BLaER1 (cell line): Measurements from ENCODE around the gene ABHD2.
A peak's percentile ranks its signal among the peaks of the same experiment; 100 is the strongest.
"Not testable (repeated sequence)": the region's sequence is repeated elsewhere in the genome, so short reads cannot be mapped to it uniquely, and the experiment has no call there.

ENCODE experiments used
- H3K27ac ChIP-seq: shearing (Covaris generic); formaldehyde crosslinking; 2 replicates; pipeline ENCODE4 v1.8.1; 2022
- H3K27me3 ChIP-seq: shearing (Covaris generic); formaldehyde crosslinking; 2 replicates; pipeline ENCODE4 v1.8.1; 2022
- H3K36me3 ChIP-seq: shearing (Covaris generic); formaldehyde crosslinking; 2 replicates; pipeline ENCODE4 v1.8.1; 2022
- H3K4me1 ChIP-seq: shearing (Covaris generic); formaldehyde crosslinking; 2 replicates; pipeline ENCODE4 v1.8.1; 2022
- H3K4me2 ChIP-seq: shearing (Covaris generic); formaldehyde crosslinking; 2 replicates; pipeline ENCODE4 v1.8.1; 2022
- H3K4me3 ChIP-seq: shearing (Covaris generic); formaldehyde crosslinking; 2 replicates; pipeline ENCODE4 v1.8.1; 2022
- H3K9ac ChIP-seq: shearing (Covaris generic); formaldehyde crosslinking; 2 replicates; pipeline ENCODE4 v1.8.1; 2022
- H3K9me3 ChIP-seq: shearing (Covaris generic); formaldehyde crosslinking; 2 replicates; pipeline ENCODE4 v1.8.1; 2022
- H4K20me1 ChIP-seq: shearing (Covaris generic); formaldehyde crosslinking; 2 replicates; pipeline ENCODE4 v1.8.1; 2022
- Cebpa-rat ChIP-seq: shearing (Covaris generic); IDR thresholded peaks from 2 replicates; pipeline ENCODE4 v1.8.1; 2022

ABHD2 gene

GRCh38 chr15:89127054-89127702 lies 38.9 kb downstream of the ABHD2 start:
- Histone ChIP-seq H3K27ac (no peak overlapping the region), H3K4me3 (no peak overlapping the region), H3K9me3 (no peaks in the 10 kb centered on the region), H3K4me2 (no peak overlapping the region), H3K36me3 (peaks cover 71% of the 10 kb centered on the region), H3K9ac (no peak overlapping the region), H3K4me1 (peaks cover 5% of the 10 kb centered on the region), H4K20me1 (no peaks in the 10 kb centered on the region), H3K27me3 (no peaks in the 10 kb centered on the region)
- no peak for TF ChIP-seq Cebpa-rat

- peaks cover 58% of the 10 kb centered on the region for H3K36me3 ChIP-seq
- TF ChIP-seq Cebpa-rat = no peak
- no peak overlapping the region for H3K27ac ChIP-seq
- no peaks in the 10 kb centered on the region for H3K27me3 ChIP-seq
- H3K9ac ChIP-seq = no peak overlapping the region
- no peak overlapping the region for H3K4me3 ChIP-seq
- H4K20me1 ChIP-seq = no peaks in the 10 kb centered on the region
- H3K9me3 ChIP-seq = no peaks in the 10 kb centered on the region
- H3K4me2 ChIP-seq = no peak overlapping the region
- peaks cover 18% of the 10 kb centered on the region for H3K4me1 ChIP-seq
These were observed 40.3 kb downstream of the ABHD2 start for GRCh38 chr15:89128320-89129122.

- Histone ChIP-seq H3K4me2 (no peak overlapping the region), H3K27ac (no peak overlapping the region), H3K4me1 (peaks cover 18% of the 10 kb centered on the region), H4K20me1 (no peaks in the 10 kb centered on the region), H3K27me3 (no peaks in the 10 kb centered on the region), H3K9me3 (no peaks in the 10 kb centered on the region), H3K9ac (no peak overlapping the region), H3K4me3 (no peak overlapping the region), H3K36me3 (peaks cover 50% of the 10 kb centered on the region)
- no peak for TF ChIP-seq Cebpa-rat
These were observed 41.0 kb downstream of the ABHD2 start for GRCh38 chr15:89129123-89129815.

GRCh38 chr15:89129816-89130134 lies 41.5 kb downstream of the ABHD2 start:
- no peaks in the 10 kb centered on the region for H3K27me3 ChIP-seq
- peaks cover 47% of the 10 kb centered on the region for H3K36me3 ChIP-seq
- H3K4me2 ChIP-seq = no peak overlapping the region
- H3K9me3 ChIP-seq = no peaks in the 10 kb centered on the region
- no peak overlapping the region for H3K27ac ChIP-seq
- no peak overlapping the region for H3K9ac ChIP-seq
- no peak for TF ChIP-seq Cebpa-rat
- no peak overlapping the region for H3K4me3 ChIP-seq
- no peaks in the 10 kb centered on the region for H4K20me1 ChIP-seq
- H3K4me1 ChIP-seq = peaks cover 18% of the 10 kb centered on the region

GRCh38 chr15:89130201-89130600 lies 41.9 kb downstream of the ABHD2 start:
- Histone ChIP-seq H3K9me3 (no peaks in the 10 kb centered on the region), H3K4me2 (no peak overlapping the region), H4K20me1 (no peaks in the 10 kb centered on the region), H3K4me3 (no peak overlapping the region), H3K27ac (no peak overlapping the region), H3K36me3 (peaks cover 47% of the 10 kb centered on the region), H3K9ac (no peak overlapping the region), H3K4me1 (peaks cover 18% of the 10 kb centered on the region), H3K27me3 (no peaks in the 10 kb centered on the region)
- no peak for TF ChIP-seq Cebpa-rat

GRCh38 chr15:89131731-89132130 lies 43.5 kb downstream of the ABHD2 start:
- no peak for TF ChIP-seq Cebpa-rat

GRCh38 chr15:89132611-89133507 lies 44.6 kb downstream of the ABHD2 start:
- Histone ChIP-seq H3K27me3 (no peaks in the 10 kb centered on the region), H3K4me3 (no peak overlapping the region), H4K20me1 (no peaks in the 10 kb centered on the region), H3K9me3 (no peaks in the 10 kb centered on the region), H3K4me2 (peak overlapping the region; percentile 74), H3K9ac (peak overlapping the region; percentile 54), H3K36me3 (peaks cover 44% of the 10 kb centered on the region), H3K4me1 (peaks cover 26% of the 10 kb centered on the region), H3K27ac (peak overlapping the region; percentile 69)
- TF ChIP-seq Cebpa-rat = no peak

More at GRCh38 chr15:89131731-89132130, 43.5 kb downstream of the ABHD2 start:
- Histone ChIP-seq H3K27me3 (no peaks in the 10 kb centered on the region), H3K9ac (no peak overlapping the region), H4K20me1 (no peaks in the 10 kb centered on the region), H3K27ac (no peak overlapping the region), H3K36me3 (peaks cover 45% of the 10 kb centered on the region), H3K9me3 (no peaks in the 10 kb centered on the region), H3K4me2 (no peak overlapping the region), H3K4me3 (no peak overlapping the region), H3K4me1 (peaks cover 21% of the 10 kb centered on the region)

GRCh38 chr15:89135387-89136077 lies 47.3 kb downstream of the ABHD2 start:
- Histone ChIP-seq H3K36me3 (peaks cover 25% of the 10 kb centered on the region), H3K4me1 (peaks cover 40% of the 10 kb centered on the region)
- not testable (repeated sequence) for H3K27me3 ChIP-seq, H3K9me3 ChIP-seq, H4K20me1 ChIP-seq, H3K9ac ChIP-seq, H3K4me2 ChIP-seq, H3K27ac ChIP-seq, H3K4me3 ChIP-seq

GRCh38 chr15:89136078-89136806 lies 48.0 kb downstream of the ABHD2 start:
- no peak overlapping the region for H3K4me2 ChIP-seq
- peaks cover 22% of the 10 kb centered on the region for H3K36me3 ChIP-seq
- H3K9me3 ChIP-seq = no peaks in the 10 kb centered on the region
- H3K4me1 ChIP-seq = peaks cover 47% of the 10 kb centered on the region
- no peak overlapping the region for H3K9ac ChIP-seq
- no peak overlapping the region for H3K27ac ChIP-seq
- H3K4me3 ChIP-seq = no peak overlapping the region
- no peak for TF ChIP-seq Cebpa-rat
- no peaks in the 10 kb centered on the region for H3K27me3 ChIP-seq
- no peaks in the 10 kb centered on the region for H4K20me1 ChIP-seq
